CD14-positive monocyte (primary cell): ENCODE results near the gene P3H2. TPM values are rescaled to one million over a fixed set of nuclear protein-coding genes. Genes with fewer than 3 reads are reported as not detected.

Experiments
- DNase-seq, 3 donors: peaks; one replicate each; pipeline ENCODE4 v3.0.0-alpha.2; 2011 to 2022
- H2AFZ ChIP-seq: 2 replicates; pipeline ENCODE4 v1.6.0; 2012; ENCODE audit warnings: mild to moderate bottlenecking, low read depth, low read length, inconsistent platforms; ENCODE audit not compliant: insufficient read depth, poor library complexity, severe bottlenecking
- H3K27ac ChIP-seq, 2 donors: 1 replicate in 1 of 2; 2 replicates in 1 of 2; pipeline ENCODE4 v1.5.1; 2012 to 2013; ENCODE audit warnings: low read length in 2 of 2, control low read depth in 1 of 2, inconsistent platforms in 1 of 2, low read depth in 1 of 2, mild to moderate bottlenecking in 1 of 2
- H3K27me3 ChIP-seq, 2 donors: one replicate each; pipeline versions ENCODE4 v1.6.0 to v1.6.1; 2011 to 2013; ENCODE audit warnings: low read length in 2 of 2; ENCODE audit not compliant: control insufficient read depth in 2 of 2, insufficient read depth in 2 of 2
- H3K36me3 ChIP-seq, 2 donors: replicated peaks in 1 of 2; 1 replicate in 1 of 2; 2 replicates in 1 of 2; pipeline versions ENCODE4 v1.5.1 to v1.6.1; 2012 to 2013; ENCODE audit warnings: low read length in 2 of 2, control low read depth in 1 of 2, inconsistent platforms in 1 of 2, mild to moderate bottlenecking in 1 of 2; ENCODE audit not compliant: insufficient read depth in 2 of 2, control insufficient read depth in 1 of 2
- H3K4me1 ChIP-seq, 2 donors: 1 replicate in 1 of 2; 2 replicates in 1 of 2; pipeline versions ENCODE4 v1.5.1 to v1.6.1; 2012 to 2013; ENCODE audit warnings: low read length in 2 of 2, control low read depth in 1 of 2, inconsistent platforms in 1 of 2, mild to moderate bottlenecking in 1 of 2, moderate library complexity in 1 of 2; ENCODE audit not compliant: insufficient read depth in 2 of 2, control insufficient read depth in 1 of 2
- H3K4me2 ChIP-seq: replicated peaks from 2 replicates; pipeline ENCODE3; 2012; ENCODE audit warnings: low read length, moderate library complexity, mild to moderate bottlenecking; ENCODE audit not compliant: poor library complexity, severe bottlenecking; ENCODE audit errors: extremely low read depth
- H3K4me3 ChIP-seq, 3 experiments: fragments of 200-600 bp in 1 of 3; sonication (generic) in 1 of 3; replicated peaks in 1 of 3; 1 replicate in 2 of 3; 2 replicates in 1 of 3; pipeline ENCODE4 v1.5.1; 2011 to 2013; ENCODE audit warnings: low read length in 3 of 3, mild to moderate bottlenecking in 3 of 3, control low read depth in 2 of 3, low read depth in 2 of 3, inconsistent platforms in 1 of 3, moderate library complexity in 1 of 3
- H3K79me2 ChIP-seq: 2 replicates; pipeline ENCODE4 v1.6.0; 2012; ENCODE audit warnings: mild to moderate bottlenecking, control low read depth, inconsistent platforms, low read length, moderate library complexity; ENCODE audit not compliant: insufficient read depth
- H3K9ac ChIP-seq: 2 replicates; pipeline ENCODE4 v1.6.0; 2017; ENCODE audit warnings: low read length, mild to moderate bottlenecking; ENCODE audit not compliant: insufficient read depth, poor library complexity, severe bottlenecking
- H3K9me3 ChIP-seq, 2 donors: replicated peaks in 1 of 2; 1 replicate in 1 of 2; 2 replicates in 1 of 2; pipeline versions ENCODE4 v1.5.1 to v1.6.1; 2012 to 2013; ENCODE audit warnings: low read length in 2 of 2, control low read depth in 1 of 2; ENCODE audit not compliant: control insufficient read depth in 1 of 2, insufficient read depth in 1 of 2
- H4K20me1 ChIP-seq: 2 replicates; pipeline ENCODE4 v1.6.0; 2012; ENCODE audit warnings: mild to moderate bottlenecking, low read length, control low read depth, moderate library complexity; ENCODE audit not compliant: insufficient read depth
- H3K27ac Mint-ChIP-seq, 7 donors: one replicate each; pipeline ENCODE4 v1.8.0; 2020; ENCODE audit warnings: mild to moderate bottlenecking in 7 of 7, mixed read lengths in 7 of 7, moderate library complexity in 6 of 7, inconsistent platforms in 2 of 7
- H3K27me3 Mint-ChIP-seq, 3 donors: one replicate each; pipeline ENCODE4 v1.8.0; 2021 to 2022; ENCODE audit warnings: low read depth in 3 of 3, mild to moderate bottlenecking in 3 of 3, mixed read lengths in 3 of 3, moderate library complexity in 3 of 3, inconsistent platforms in 1 of 3
- H3K36me3 Mint-ChIP-seq, 2 donors: one replicate each; pipeline ENCODE4 v1.8.0; 2020; ENCODE audit warnings: mixed read lengths in 2 of 2, inconsistent platforms in 1 of 2, mild to moderate bottlenecking in 1 of 2
- H3K4me1 Mint-ChIP-seq: one replicate; pipeline ENCODE4 v1.8.0; 2020; ENCODE audit warnings: mild to moderate bottlenecking, mixed read lengths
- H3K4me3 Mint-ChIP-seq, 2 donors: one replicate each; pipeline ENCODE4 v1.8.0; 2020; ENCODE audit warnings: mild to moderate bottlenecking in 2 of 2, mixed read lengths in 2 of 2, moderate library complexity in 1 of 2
- H3K9me3 Mint-ChIP-seq, 7 donors: one replicate each; pipeline ENCODE4 v1.8.0; 2020 to 2022; ENCODE audit warnings: mixed read lengths in 7 of 7, mild to moderate bottlenecking in 6 of 7, moderate library complexity in 6 of 7, inconsistent platforms in 2 of 7
- WGBS: methylation state at CpG from one replicate; pipeline ENCODE4 v1.1.5; 2013; ENCODE audit warnings: missing lambda C conversion rate; ENCODE audit not compliant: insufficient coverage; 5-methylcytosine and 5-hydroxymethylcytosine counted together
- intact Hi-C, 2 donors: fragments of 100-400 bp; cut with micrococcal nuclease; formaldehyde crosslinking; loops; one replicate each; pipeline versions ENCODE4 v1.15.0 to v1.15.1; 2023
- polyA plus RNA-seq, 3 donors: library from polyadenylated mRNA; depleted of rRNA in 1 of 3; unstranded in 2 of 3; stranded (reverse) in 1 of 3; fragments of 300-500 nt in 2 of 3; fragments of >200 nt in 1 of 3; fragmentation: Illumina TruSeq in 2 of 3; gene quantifications; 1 replicate in 2 of 3; 2 replicates in 1 of 3; pipeline ENCODE4 v1.2.3, GENCODE V29; 2012 to 2021
- TF ChIP-seq, protein P1 (sequence below): fragments of 200-600 bp; IDR thresholded peaks from one replicate; pipeline ENCODE4 v1.8.0; 2022; ENCODE audit warnings: antibody characterized with exemption, mild to moderate bottlenecking

The P3H2 gene
- polyA plus RNA-seq, 3 donors: 0.25 to 0.31 (median 0.27) TPM

GRCh38 chr3:190003068-190003467 is 117.6 kb downstream of the P3H2 start:
- Histone ChIP-seq H3K4me2 (no peak overlapping the region), H3K79me2 (no peaks in the 10 kb centered on the region), H3K9ac (no peak overlapping the region), H3K9me3 (no peaks in the 10 kb centered on the region), H3K27ac (no peak overlapping the region), H2AFZ (no peak overlapping the region), H4K20me1 (no peaks in the 10 kb centered on the region), H3K27me3 (no peaks in the 10 kb centered on the region), H3K4me1 (no peaks in the 10 kb centered on the region), H3K4me3 (no peak overlapping the region), H3K36me3 (no peaks in the 10 kb centered on the region)
- Mint-ChIP-seq H3K4me1 (no peaks in the 10 kb centered on the region), H3K36me3 (no peaks in the 10 kb centered on the region), H3K27ac (no peak overlapping the region), H3K9me3 (no peaks in the 10 kb centered on the region), H3K27me3 (peaks cover 0 to 4% (median 0%) of the 10 kb centered on the region in 3 donors), H3K4me3 (no peak overlapping the region)
- WGBS: no CpG with 5 or more reads among the region's 3 CpGs
- TF ChIP-seq, protein P1, sequence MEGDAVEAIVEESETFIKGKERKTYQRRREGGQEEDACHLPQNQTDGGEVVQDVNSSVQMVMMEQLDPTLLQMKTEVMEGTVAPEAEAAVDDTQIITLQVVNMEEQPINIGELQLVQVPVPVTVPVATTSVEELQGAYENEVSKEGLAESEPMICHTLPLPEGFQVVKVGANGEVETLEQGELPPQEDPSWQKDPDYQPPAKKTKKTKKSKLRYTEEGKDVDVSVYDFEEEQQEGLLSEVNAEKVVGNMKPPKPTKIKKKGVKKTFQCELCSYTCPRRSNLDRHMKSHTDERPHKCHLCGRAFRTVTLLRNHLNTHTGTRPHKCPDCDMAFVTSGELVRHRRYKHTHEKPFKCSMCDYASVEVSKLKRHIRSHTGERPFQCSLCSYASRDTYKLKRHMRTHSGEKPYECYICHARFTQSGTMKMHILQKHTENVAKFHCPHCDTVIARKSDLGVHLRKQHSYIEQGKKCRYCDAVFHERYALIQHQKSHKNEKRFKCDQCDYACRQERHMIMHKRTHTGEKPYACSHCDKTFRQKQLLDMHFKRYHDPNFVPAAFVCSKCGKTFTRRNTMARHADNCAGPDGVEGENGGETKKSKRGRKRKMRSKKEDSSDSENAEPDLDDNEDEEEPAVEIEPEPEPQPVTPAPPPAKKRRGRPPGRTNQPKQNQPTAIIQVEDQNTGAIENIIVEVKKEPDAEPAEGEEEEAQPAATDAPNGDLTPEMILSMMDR: no peak
- intact Hi-C loops: no loop called here
- DNase-seq: no peak

- WGBS: no CpG with 5 or more reads among the region's 3 CpGs
- DNase-seq: no peak
- Histone ChIP-seq H3K9ac (no peak overlapping the region), H3K4me2 (no peak overlapping the region), H3K36me3 (no peaks in the 10 kb centered on the region), H3K27me3 (no peaks in the 10 kb centered on the region), H3K27ac (no peak overlapping the region), H2AFZ (no peak overlapping the region), H3K4me3 (no peak overlapping the region), H3K9me3 (no peaks in the 10 kb centered on the region), H3K4me1 (no peaks in the 10 kb centered on the region), H3K79me2 (no peaks in the 10 kb centered on the region), H4K20me1 (no peaks in the 10 kb centered on the region)
- Mint-ChIP-seq H3K9me3 (no peaks in the 10 kb centered on the region), H3K27ac (no peak overlapping the region), H3K4me3 (no peak overlapping the region), H3K27me3 (peaks cover 0 to 4% (median 0%) of the 10 kb centered on the region in 3 donors), H3K36me3 (no peaks in the 10 kb centered on the region), H3K4me1 (no peaks in the 10 kb centered on the region)
- TF ChIP-seq, protein P1: no peak
- intact Hi-C loops: no loop called here
Measured at GRCh38 chr3:190001426-190001825, 119.3 kb downstream of the P3H2 start.
